Spleen (tissue), 7 donors: ENCODE data around the gene CSTF3.

Experiments
- CTCF ChIP-seq, 11 experiments: fragments of 200-600 bp in 7 of 11; fragments of 450-650 bp in 4 of 11; sonication (generic) in 4 of 11; IDR thresholded peaks in 8 of 11; conservative IDR thresholded peaks in 3 of 11; 1 replicate in 7 of 11; 2 replicates in 4 of 11; pipeline versions ENCODE4 v1.4.0 to v1.8.0; 2016 to 2021; ENCODE audit warnings: antibody characterized with exemption in 11 of 11, inconsistent platforms in 4 of 11, mild to moderate bottlenecking in 1 of 11
- POLR2A ChIP-seq, 3 donors: fragments of 450-650 bp; IDR thresholded peaks; one replicate each; pipeline ENCODE4 v1.5.1; 2017; ENCODE audit warnings: antibody characterized with exemption in 3 of 3, mild to moderate bottlenecking in 1 of 3
- POLR2AphosphoS5 ChIP-seq, 3 donors: sonication (generic); formaldehyde crosslinking; IDR thresholded peaks; one replicate each; pipeline ENCODE4 v1.5.1; 2017; ENCODE audit warnings: antibody characterized with exemption in 3 of 3
- donor health status: DM: no; HTN: no; CAD: no; lungs with moderate emphysema.
- donor health status: DM: no; HTN: no; CAD: no.
- donor health status: DM: no; HTN: no; CAD: no.

GRCh38 chr11:33103836-33104235, 57.4 kb downstream of the CSTF3 start:
- TF ChIP-seq POLR2A (IDR thresholded peaks at IDR 0.05) (no peak), CTCF (IDR thresholded peaks at IDR 0.05 in 8 of 11, conservative IDR thresholded peaks at IDR 0.05 in 3 of 11) (no peak), POLR2AphosphoS5 (IDR thresholded peaks at IDR 0.05) (no peak)
